ENCODE measurements around the gene SYP.

GRCh38 chrX:49227726-49228125 lies 27.7 kb upstream of the SYP start:
- no peak for TF ChIP-seq EZH2phosphoT487 (IDR thresholded peaks at IDR 0.05; ENCODE audit: borderline replicate concordance, low read depth)
- no peak for TF ChIP-seq EP300 (IDR thresholded peaks at IDR 0.05; ENCODE audit: borderline replicate concordance in 1 of 2, low read depth in 1 of 2, low read length in 1 of 2)
- no peak for TF ChIP-seq SIN3A (IDR thresholded peaks at IDR 0.05; ENCODE audit: borderline replicate concordance, low read depth, low read length)
- TF ChIP-seq CTCF (IDR thresholded peaks at IDR 0.05): no peak
- TF ChIP-seq FOXJ3 (CRISPR knock-in tag; IDR thresholded peaks at IDR 0.05): no peak
- TF ChIP-seq USF1 (IDR thresholded peaks at IDR 0.05; ENCODE audit: borderline replicate concordance, low read depth): no peak
- TF ChIP-seq TAF1 (IDR thresholded peaks at IDR 0.05; ENCODE audit: borderline replicate concordance, low read depth, low read length): no peak
- TF ChIP-seq ELF1 (IDR thresholded peaks at IDR 0.05): no peak

All from SK-N-SH (cell line).